ENCODE data around the gene PPFIBP1. TPM values are rescaled to one million over a fixed set of nuclear protein-coding genes. Genes with fewer than 3 reads are reported as not detected.
"Not testable (repeated sequence)": the region's sequence is repeated elsewhere in the genome, so short reads cannot be mapped to it uniquely, and the experiment has no call there.

Gene PPFIBP1
- total RNA-seq, 1 donor from 2014 or later = 46.7 TPM

- no peak for DNase-seq (ENCODE audit: low spot score)
Observed at GRCh38 chr12:27592548-27592947, 68.5 kb downstream of the PPFIBP1 start.

GRCh38 chr12:27593266-27593665 is 69.3 kb downstream of the PPFIBP1 start:
- no peak for DNase-seq (ENCODE audit: low spot score)

- DNase-seq (ENCODE audit: low spot score) = peak; percentile 36
Observed at GRCh38 chr12:27595231-27595642, 71.2 kb downstream of the PPFIBP1 start.

GRCh38 chr12:27598866-27599265 is 74.9 kb downstream of the PPFIBP1 start:
- not testable (repeated sequence) for DNase-seq (ENCODE audit: low spot score)

- DNase-seq (ENCODE audit: low spot score) = not testable (repeated sequence)
Observed at GRCh38 chr12:27601056-27601828, 77.2 kb downstream of the PPFIBP1 start.

GRCh38 chr12:27602516-27602915 is 78.5 kb downstream of the PPFIBP1 start:
- no peak for DNase-seq (ENCODE audit: low spot score)

- no peak for DNase-seq (ENCODE audit: low spot score)
Observed at GRCh38 chr12:27604431-27604830, 80.4 kb downstream of the PPFIBP1 start.

GRCh38 chr12:27606986-27607385 is 83.0 kb downstream of the PPFIBP1 start:
- no peak for DNase-seq (ENCODE audit: low spot score)

GRCh38 chr12:27607591-27607990 is 83.6 kb downstream of the PPFIBP1 start:
- DNase-seq (ENCODE audit: low spot score) = no peak

- DNase-seq (ENCODE audit: low spot score) = no peak
Observed at GRCh38 chr12:27608890-27609289, 84.9 kb downstream of the PPFIBP1 start.

GRCh38 chr12:27610374-27610773 is 86.4 kb downstream of the PPFIBP1 start:
- no peak for DNase-seq (ENCODE audit: low spot score)

- DNase-seq (ENCODE audit: low spot score) = no peak
Observed at GRCh38 chr12:27614386-27614785, 90.4 kb downstream of the PPFIBP1 start.

- no peak for DNase-seq (ENCODE audit: low spot score)
Observed at GRCh38 chr12:27614866-27615265, 90.9 kb downstream of the PPFIBP1 start.

GRCh38 chr12:27615331-27615891 is 91.4 kb downstream of the PPFIBP1 start:
- no peak for DNase-seq (ENCODE audit: low spot score)

- no peak for DNase-seq (ENCODE audit: low spot score)
Observed at GRCh38 chr12:27616356-27617142, 92.5 kb downstream of the PPFIBP1 start.

- no peak for DNase-seq (ENCODE audit: low spot score)
Observed at GRCh38 chr12:27618836-27619235, 94.8 kb downstream of the PPFIBP1 start.

- DNase-seq (ENCODE audit: low spot score) = no peak
Observed at GRCh38 chr12:27619308-27619707, 95.3 kb downstream of the PPFIBP1 start.

GRCh38 chr12:27620121-27620520 is 96.1 kb downstream of the PPFIBP1 start:
- DNase-seq (ENCODE audit: low spot score) = no peak

GRCh38 chr12:27622436-27623195 is 98.6 kb downstream of the PPFIBP1 start:
- no peak for DNase-seq (ENCODE audit: low spot score)

- no peak for DNase-seq (ENCODE audit: low spot score)
Observed at GRCh38 chr12:27623645-27624044, 99.6 kb downstream of the PPFIBP1 start.

GRCh38 chr12:27624586-27624985 is 100.6 kb downstream of the PPFIBP1 start:
- no peak for DNase-seq (ENCODE audit: low spot score)
